Measurements from ENCODE around the gene KBTBD4.

Gene KBTBD4

GRCh38 chr11:47603295-47603694 lies 24.5 kb upstream of the KBTBD4 start:
- no peak overlapping the region for H3K4me3 ChIP-seq (ENCODE audit: low read length)
- DNase-seq (ENCODE audit: low read depth): no peak
- TF ChIP-seq CTCF (IDR thresholded peaks at IDR 0.05; ENCODE audit: insufficient read depth, low read depth, low read length, missing control alignments): no peak

GRCh38 chr11:47599902-47600301 lies 21.1 kb upstream of the KBTBD4 start:
- TF ChIP-seq CTCF (IDR thresholded peaks at IDR 0.05; ENCODE audit: insufficient read depth, low read depth, low read length, missing control alignments): no peak
- no peak for DNase-seq (ENCODE audit: low read depth)
- H3K4me3 ChIP-seq (ENCODE audit: low read length): no peak overlapping the region

GRCh38 chr11:47595967-47596366 lies 17.2 kb upstream of the KBTBD4 start:
- TF ChIP-seq CTCF (IDR thresholded peaks at IDR 0.05; ENCODE audit: insufficient read depth, low read depth, low read length, missing control alignments): no peak
- no peak overlapping the region for H3K4me3 ChIP-seq (ENCODE audit: low read length)
- no peak for DNase-seq (ENCODE audit: low read depth)

GRCh38 chr11:47595029-47595428 lies 16.3 kb upstream of the KBTBD4 start:
- DNase-seq (ENCODE audit: low read depth): no peak
- no peak overlapping the region for H3K4me3 ChIP-seq (ENCODE audit: low read length)
- TF ChIP-seq CTCF (IDR thresholded peaks at IDR 0.05; ENCODE audit: insufficient read depth, low read depth, low read length, missing control alignments): no peak

GRCh38 chr11:47593934-47594855 lies 15.4 kb upstream of the KBTBD4 start, which contains the start of gene C1QTNF4:
Gene C1QTNF4, minus strand, starts transcription at chr11:47594411. Its CDS starts 3,601 bp downstream, at chr11:47590810.
- no peak for DNase-seq (ENCODE audit: low read depth)
- H3K4me3 ChIP-seq (ENCODE audit: low read length): no peak within 1 kb of the TSS
- TF ChIP-seq CTCF (IDR thresholded peaks at IDR 0.05; ENCODE audit: insufficient read depth, low read depth, low read length, missing control alignments): no peak

GRCh38 chr11:47593492-47593933 lies 14.7 kb upstream of the KBTBD4 start:
- no peak overlapping the region for H3K4me3 ChIP-seq (ENCODE audit: low read length)
- no peak for DNase-seq (ENCODE audit: low read depth)

More at GRCh38 chr11:47593492-47593933, 14.7 kb upstream of the KBTBD4 start:
- no peak for TF ChIP-seq CTCF (IDR thresholded peaks at IDR 0.05; ENCODE audit: insufficient read depth, low read depth, low read length, missing control alignments)
